CD4-positive, alpha-beta T cell (primary cell): ENCODE data around the gene AFAP1. TPM values are rescaled to one million over a fixed set of nuclear protein-coding genes. Genes with fewer than 3 reads are reported as not detected.

Experiments
- ATAC-seq: fragments of 200-7000 bp; cut with Tn5 transposase; one replicate; pipeline ENCODE4 v1.10.0; 2022; ENCODE audit warnings: mild to moderate bottlenecking; ENCODE audit not compliant: poor library complexity
- CTCF ChIA-PET: fragments of 350-600 bp; sonication (Branson Sonifier 250); formaldehyde crosslinking; loops from one replicate; lab custom pipeline; 2021; ENCODE audit warnings: antibody characterized with exemption, inconsistent platforms; lab: Charles Lee
- POLR2A ChIA-PET: fragments of 350-600 bp; sonication (Branson Sonifier 250); formaldehyde crosslinking; loops from one replicate; lab custom pipeline; 2021; ENCODE audit warnings: antibody characterized with exemption, inconsistent platforms; lab: Charles Lee
- DNase-seq, 14 experiments: peaks; one replicate each; pipeline ENCODE4 v3.0.0-alpha.2; 2013 to 2020; ENCODE audit warnings: mixed read lengths in 2 of 14
- H3K27ac ChIP-seq, 2 donors: one replicate each; pipeline versions ENCODE4 v1.5.1 to v1.7.0; 2013; ENCODE audit warnings: low read length in 2 of 2, low read depth in 1 of 2, mild to moderate bottlenecking in 1 of 2
- H3K27me3 ChIP-seq, 2 experiments: 1 replicate in 1 of 2; 2 replicates in 1 of 2; pipeline versions ENCODE4 v1.6.1 to v1.7.0; 2013; ENCODE audit warnings: low read length in 2 of 2, control low read depth in 1 of 2, mild to moderate bottlenecking in 1 of 2, moderate library complexity in 1 of 2; ENCODE audit not compliant: insufficient read depth in 2 of 2, control insufficient read depth in 1 of 2
- H3K36me3 ChIP-seq: one replicate; pipeline ENCODE4 v1.6.1; 2013; ENCODE audit warnings: low read length, control low read depth; ENCODE audit not compliant: insufficient read depth
- H3K4me1 ChIP-seq: one replicate; pipeline ENCODE4 v1.6.1; 2013; ENCODE audit warnings: low read length, control low read depth; ENCODE audit not compliant: insufficient read depth
- H3K4me3 ChIP-seq: one replicate; pipeline ENCODE4 v1.5.1; 2013; ENCODE audit warnings: mild to moderate bottlenecking, low read length, moderate library complexity
- H3K9me3 ChIP-seq, 2 experiments: 1 replicate in 1 of 2; 2 replicates in 1 of 2; pipeline versions ENCODE4 v1.6.1 to v1.7.0; 2013; ENCODE audit warnings: low read length in 2 of 2, mild to moderate bottlenecking in 2 of 2, control low read depth in 1 of 2, moderate library complexity in 1 of 2; ENCODE audit not compliant: control insufficient read depth in 1 of 2, insufficient read depth in 1 of 2
- H3K27ac Mint-ChIP-seq: one replicate; pipeline ENCODE4 v1.8.0; 2020; ENCODE audit warnings: mixed read lengths
- H3K27me3 Mint-ChIP-seq: one replicate; pipeline ENCODE4 v1.8.0; 2021; ENCODE audit warnings: mixed read lengths
- H3K36me3 Mint-ChIP-seq: one replicate; pipeline ENCODE4 v1.8.0; 2021; ENCODE audit warnings: low read depth, mixed read lengths
- H3K4me1 Mint-ChIP-seq: one replicate; pipeline ENCODE4 v1.8.0; 2021; ENCODE audit warnings: low read depth, mixed read lengths
- H3K4me3 Mint-ChIP-seq: one replicate; pipeline ENCODE4 v1.8.0; 2020; ENCODE audit warnings: mild to moderate bottlenecking, mixed read lengths
- H3K9me3 Mint-ChIP-seq: one replicate; pipeline ENCODE4 v1.8.0; 2020; ENCODE audit warnings: mixed read lengths
- intact Hi-C, 2 experiments: fragments of 100-400 bp; cut with DNase I in 1 of 2; cut with micrococcal nuclease in 1 of 2; formaldehyde crosslinking; loops; one replicate each; pipeline versions ENCODE4 v1.15.1 to v1.9.0; 2023 to 2025; cut with DNase I, micrococcal nuclease
- total RNA-seq, 174 experiments: library from RNA in 2 of 174; stranded (reverse) in 2 of 174; gene quantifications; one replicate each; pipeline ENCODE4 v1.2.3 and lab custom pipeline; 2021 to 2026
- TF ChIP-seq, protein P1 (sequence below): fragments of 200-600 bp; IDR thresholded peaks from one replicate; pipeline ENCODE4 v1.8.0; 2022; ENCODE audit warnings: antibody characterized with exemption, mild to moderate bottlenecking

The AFAP1 gene
- total RNA-seq, 2 experiments from 2014 or later: 9.8 to 10.9 TPM

DNA sequence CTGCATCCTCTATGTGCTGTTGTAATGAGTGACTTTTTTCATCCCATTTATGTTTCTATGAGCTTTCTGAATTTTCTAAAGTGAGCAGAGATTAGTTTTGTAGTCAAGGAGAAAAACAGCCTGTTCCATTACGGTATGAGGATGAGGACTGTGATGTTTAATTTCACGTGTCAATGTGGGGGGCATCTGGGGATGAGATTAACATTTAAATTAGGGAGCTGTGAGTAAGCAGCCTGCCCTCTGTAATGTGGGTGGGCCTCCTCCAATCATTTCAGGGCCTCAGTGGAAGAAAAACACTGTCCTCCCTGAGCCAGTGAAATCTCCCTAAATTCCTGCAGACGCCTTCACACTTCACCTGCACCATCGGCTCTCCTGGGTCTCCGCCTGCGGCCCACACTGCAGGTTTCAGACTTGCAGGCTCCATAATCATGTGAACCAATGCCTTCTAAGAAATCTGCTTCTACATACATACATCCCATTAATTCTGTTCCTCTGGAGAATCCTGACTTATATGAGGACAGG lies 121.7 kb downstream of the AFAP1 start:
- Mint-ChIP-seq H3K27ac (no peak overlapping the region), H3K4me1 (no peaks in the 10 kb centered on the region), H3K9me3 (no peaks in the 10 kb centered on the region), H3K27me3 (no peaks in the 10 kb centered on the region), H3K36me3 (peaks cover 65% of the 10 kb centered on the region), H3K4me3 (no peak overlapping the region)
- Histone ChIP-seq H3K27me3 (no peaks in the 10 kb centered on the region), H3K9me3 (no peaks in the 10 kb centered on the region), H3K4me3 (no peak overlapping the region), H3K27ac (no peak overlapping the region), H3K4me1 (no peaks in the 10 kb centered on the region), H3K36me3 (peaks cover 5% of the 10 kb centered on the region)
- no peak for ATAC-seq
- ChIA-PET POLR2A (interaction anchor here (0.9 kb wide), 2 partner anchors 14 to 122 kb away, joined by 3 read pairs; no protein-coding TSS in a partner anchor), CTCF (interaction anchor here (0.6 to 1.6 kb wide), 3 partner anchors 13 to 15 kb away, joined by 3 to 4 read pairs (median 4); no protein-coding TSS in a partner anchor)
- intact Hi-C loops: no loop called here
- DNase-seq: no peak
- TF ChIP-seq, protein P1, sequence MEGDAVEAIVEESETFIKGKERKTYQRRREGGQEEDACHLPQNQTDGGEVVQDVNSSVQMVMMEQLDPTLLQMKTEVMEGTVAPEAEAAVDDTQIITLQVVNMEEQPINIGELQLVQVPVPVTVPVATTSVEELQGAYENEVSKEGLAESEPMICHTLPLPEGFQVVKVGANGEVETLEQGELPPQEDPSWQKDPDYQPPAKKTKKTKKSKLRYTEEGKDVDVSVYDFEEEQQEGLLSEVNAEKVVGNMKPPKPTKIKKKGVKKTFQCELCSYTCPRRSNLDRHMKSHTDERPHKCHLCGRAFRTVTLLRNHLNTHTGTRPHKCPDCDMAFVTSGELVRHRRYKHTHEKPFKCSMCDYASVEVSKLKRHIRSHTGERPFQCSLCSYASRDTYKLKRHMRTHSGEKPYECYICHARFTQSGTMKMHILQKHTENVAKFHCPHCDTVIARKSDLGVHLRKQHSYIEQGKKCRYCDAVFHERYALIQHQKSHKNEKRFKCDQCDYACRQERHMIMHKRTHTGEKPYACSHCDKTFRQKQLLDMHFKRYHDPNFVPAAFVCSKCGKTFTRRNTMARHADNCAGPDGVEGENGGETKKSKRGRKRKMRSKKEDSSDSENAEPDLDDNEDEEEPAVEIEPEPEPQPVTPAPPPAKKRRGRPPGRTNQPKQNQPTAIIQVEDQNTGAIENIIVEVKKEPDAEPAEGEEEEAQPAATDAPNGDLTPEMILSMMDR: no peak

DNA sequence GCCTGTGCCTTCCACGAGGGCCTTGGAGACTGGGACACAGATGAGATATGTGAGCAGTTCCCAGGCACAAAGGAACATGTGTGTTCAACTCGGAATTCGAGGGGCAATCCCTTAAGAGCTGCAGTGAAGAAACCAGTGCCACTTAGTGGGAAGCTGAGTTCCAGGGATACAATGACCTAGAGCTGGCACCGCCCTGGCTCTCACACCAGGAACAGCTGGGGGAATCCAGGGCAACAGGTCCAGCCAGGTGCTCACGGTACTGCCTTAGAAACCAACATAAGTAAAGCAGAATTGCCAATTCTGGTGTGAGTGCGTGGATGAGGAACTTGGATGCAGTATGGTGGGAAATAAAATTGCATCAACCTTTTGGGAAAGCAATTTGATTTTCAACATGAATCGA lies 122.9 kb downstream of the AFAP1 start:
- Histone ChIP-seq H3K27me3 (no peaks in the 10 kb centered on the region), H3K4me3 (no peak overlapping the region), H3K9me3 (no peaks in the 10 kb centered on the region), H3K27ac (no peak overlapping the region), H3K4me1 (no peaks in the 10 kb centered on the region), H3K36me3 (peaks cover 5% of the 10 kb centered on the region)
- no peak overlapping the region for H3K27ac Mint-ChIP-seq
- no peaks in the 10 kb centered on the region for H3K27me3 Mint-ChIP-seq
- TF ChIP-seq, protein P1: no peak
- ATAC-seq: no peak
- no peak overlapping the region for H3K4me3 Mint-ChIP-seq
- intact Hi-C loops: no loop called here
- peaks cover 68% of the 10 kb centered on the region for H3K36me3 Mint-ChIP-seq
- ChIA-PET CTCF (no interaction called here), POLR2A (no interaction called here)
- no peaks in the 10 kb centered on the region for H3K9me3 Mint-ChIP-seq
- DNase-seq: no peak
- no peaks in the 10 kb centered on the region for H3K4me1 Mint-ChIP-seq

DNA sequence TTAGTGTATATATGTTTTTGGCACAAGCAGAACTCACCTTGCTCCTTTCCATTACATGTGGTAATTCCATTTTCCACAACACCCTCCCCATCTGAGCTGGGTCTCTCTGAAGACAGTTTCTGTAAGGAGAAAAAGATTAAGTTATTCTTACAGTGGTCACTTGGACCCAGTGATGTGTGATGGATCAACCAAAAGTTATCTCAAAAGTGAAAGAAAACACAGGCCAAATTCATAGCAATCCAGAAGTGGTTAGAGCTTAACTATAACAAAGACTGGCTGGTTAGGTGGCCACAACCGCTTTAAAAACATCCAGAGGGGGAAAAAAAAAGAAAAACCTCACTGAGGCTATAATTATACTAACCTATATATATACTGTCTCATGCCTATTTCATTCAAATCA lies 123.7 kb downstream of the AFAP1 start:
- no peak overlapping the region for H3K4me3 Mint-ChIP-seq
- H3K4me1 Mint-ChIP-seq: no peaks in the 10 kb centered on the region
- H3K9me3 Mint-ChIP-seq: no peaks in the 10 kb centered on the region
- ATAC-seq: no peak
- no peaks in the 10 kb centered on the region for H3K27me3 Mint-ChIP-seq
- no peaks in the 10 kb centered on the region for H3K4me1 ChIP-seq
- no peaks in the 10 kb centered on the region for H3K9me3 ChIP-seq
- H3K27ac ChIP-seq: no peak overlapping the region
- H3K4me3 ChIP-seq: no peak overlapping the region
- peaks cover 5% of the 10 kb centered on the region for H3K36me3 ChIP-seq
- ChIA-PET CTCF (interaction anchor here (1.0 kb wide), 1 partner anchor 54 kb away, joined by 3 read pairs; no protein-coding TSS in a partner anchor), POLR2A (no interaction called here)
- H3K27me3 ChIP-seq: no peaks in the 10 kb centered on the region
- TF ChIP-seq, protein P1: no peak
- no peak for DNase-seq
- peaks cover 61% of the 10 kb centered on the region for H3K36me3 Mint-ChIP-seq
- intact Hi-C loops: no loop called here
- no peak overlapping the region for H3K27ac Mint-ChIP-seq
